Loucy (cell line): Measurements from ENCODE around the gene MEF2A.

Experiments used
- H2AFZ ChIP-seq: fragments of 200-600 bp; sonication (generic); 2 replicates; pipeline ENCODE4 v1.6.0; 2016; ENCODE audit warnings: antibody characterized with exemption, mild to moderate bottlenecking, low read length, moderate library complexity
- H3F3A ChIP-seq: fragments of 200-600 bp; 2 replicates; pipeline ENCODE4 v1.6.0; 2016; ENCODE audit warnings: antibody characterized with exemption, low read depth, mild to moderate bottlenecking
- H3K27me3 ChIP-seq: fragments of 200-600 bp; sonication (generic); 2 replicates; pipeline ENCODE4 v1.6.1; 2014; ENCODE audit warnings: low read length, mild to moderate bottlenecking; ENCODE audit not compliant: insufficient read depth, poor library complexity, severe bottlenecking
- H3K36me3 ChIP-seq: fragments of 200-600 bp; sonication (generic); 2 replicates; pipeline ENCODE4 v1.6.1; 2016; ENCODE audit warnings: low read length; ENCODE audit not compliant: insufficient read depth
- H3K4me1 ChIP-seq: fragments of 200-600 bp; sonication (generic); 2 replicates; pipeline ENCODE4 v1.5.1; 2014; ENCODE audit warnings: low read length, mild to moderate bottlenecking; ENCODE audit not compliant: insufficient read depth, poor library complexity, severe bottlenecking
- H3K4me2 ChIP-seq: fragments of 200-600 bp; sonication (generic); 2 replicates; pipeline ENCODE4 v1.6.0; 2014; ENCODE audit warnings: antibody characterized with exemption, low read length, low read depth, mild to moderate bottlenecking; ENCODE audit not compliant: poor library complexity, severe bottlenecking
- H3K4me3 ChIP-seq: fragments of 200-600 bp; sonication (generic); 2 replicates; pipeline ENCODE4 v1.5.1; 2014; ENCODE audit warnings: low read length, mild to moderate bottlenecking, mixed read lengths; ENCODE audit not compliant: poor library complexity, severe bottlenecking
- H3K79me2 ChIP-seq: fragments of 200-600 bp; sonication (generic); 2 replicates; pipeline ENCODE4 v1.6.1; 2014; ENCODE audit warnings: low read length; ENCODE audit not compliant: insufficient read depth
- H3K9ac ChIP-seq: fragments of 200-600 bp; sonication (generic); 2 replicates; pipeline ENCODE4 v1.6.0; 2014; ENCODE audit warnings: mild to moderate bottlenecking, low read depth, low read length, moderate library complexity; ENCODE audit not compliant: poor library complexity, severe bottlenecking
- H3K9me2 ChIP-seq: fragments of 200-600 bp; sonication (generic); replicated peaks from 2 replicates; pipeline ENCODE4 v1.6.1; 2016; ENCODE audit warnings: low read depth, low read length, mixed read lengths
- H3K9me3 ChIP-seq: fragments of 200-600 bp; sonication (generic); 2 replicates; pipeline ENCODE4 v1.6.1; 2014; ENCODE audit warnings: mild to moderate bottlenecking, antibody characterized with exemption, low read length, low read depth; ENCODE audit not compliant: insufficient read depth
- H4K20me1 ChIP-seq: fragments of 200-600 bp; sonication (generic); 2 replicates; pipeline ENCODE4 v1.6.0; 2014; ENCODE audit warnings: antibody characterized with exemption, low read length, mild to moderate bottlenecking; ENCODE audit not compliant: insufficient read depth, poor library complexity, severe bottlenecking
- EZH2phosphoT487 ChIP-seq: fragments of 200-600 bp; IDR thresholded peaks from 2 replicates; pipeline ENCODE4 v1.6.1; 2018; ENCODE audit warnings: antibody characterized with exemption, mild to moderate bottlenecking, moderate library complexity, borderline replicate concordance
- TF ChIP-seq, protein P1 (sequence below): fragments of 200-600 bp; sonication (generic); conservative IDR thresholded peaks from 2 replicates; pipeline ENCODE4 v1.5.1; 2014; ENCODE audit warnings: mild to moderate bottlenecking, antibody characterized with exemption, low read length

Gene MEF2A

DNA sequence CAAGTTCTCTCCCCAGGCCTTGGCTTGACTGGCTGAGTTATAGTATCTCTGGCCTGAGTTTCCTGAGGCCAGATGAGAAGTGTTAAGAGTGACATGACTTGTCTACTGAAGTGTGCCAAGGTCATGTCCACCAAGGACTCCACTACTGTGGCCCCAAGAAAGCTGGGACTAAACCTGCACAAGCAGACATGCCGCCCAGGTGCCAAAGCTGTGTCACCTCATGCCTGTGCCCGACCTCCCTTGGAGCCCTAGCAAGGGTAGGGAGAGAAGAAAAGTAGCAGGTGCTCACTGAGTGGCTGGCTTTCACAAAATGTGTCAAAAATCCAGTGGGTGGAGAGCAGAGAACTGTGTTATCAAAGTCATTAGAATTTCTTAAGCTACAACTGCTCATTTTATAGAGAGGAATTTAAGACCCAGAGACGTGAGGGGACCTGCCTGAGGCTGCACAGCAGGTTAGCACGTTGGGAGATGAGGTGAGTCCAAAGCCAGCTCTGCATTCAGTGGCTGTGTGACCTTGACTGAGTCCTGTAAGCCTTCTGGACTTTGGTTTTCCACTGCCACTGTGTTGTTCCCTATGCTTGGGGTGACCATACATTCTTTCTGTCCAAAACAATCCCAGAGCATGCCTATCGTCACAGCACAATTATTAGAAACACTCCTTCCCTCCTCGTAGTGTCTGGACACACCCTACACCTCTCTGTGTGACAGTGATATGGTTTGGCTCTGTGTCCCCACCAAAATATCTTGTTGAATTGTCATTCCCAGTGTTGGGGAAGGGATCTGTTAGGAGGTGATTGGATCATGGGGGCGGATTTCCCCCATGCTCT, 172.4 kb downstream of the MEF2A start:
- no peaks in the 10 kb centered on the region for H3K36me3 ChIP-seq
- no peaks in the 10 kb centered on the region for H4K20me1 ChIP-seq
- no peaks in the 10 kb centered on the region for H3K9me2 ChIP-seq
- no peaks in the 10 kb centered on the region for H3K4me1 ChIP-seq
- H3F3A ChIP-seq = no peaks in the 10 kb centered on the region
- H3K4me3 ChIP-seq = no peak overlapping the region
- H2AFZ ChIP-seq = no peak overlapping the region; the same call in 1 of the 2 replicates
- no peaks in the 10 kb centered on the region for H3K79me2 ChIP-seq
- no peaks in the 10 kb centered on the region for H3K27me3 ChIP-seq
- no peaks in the 10 kb centered on the region for H3K9me3 ChIP-seq
- H3K4me2 ChIP-seq = no peak overlapping the region
- no peak for TF ChIP-seq EZH2phosphoT487
- TF ChIP-seq, protein P1, sequence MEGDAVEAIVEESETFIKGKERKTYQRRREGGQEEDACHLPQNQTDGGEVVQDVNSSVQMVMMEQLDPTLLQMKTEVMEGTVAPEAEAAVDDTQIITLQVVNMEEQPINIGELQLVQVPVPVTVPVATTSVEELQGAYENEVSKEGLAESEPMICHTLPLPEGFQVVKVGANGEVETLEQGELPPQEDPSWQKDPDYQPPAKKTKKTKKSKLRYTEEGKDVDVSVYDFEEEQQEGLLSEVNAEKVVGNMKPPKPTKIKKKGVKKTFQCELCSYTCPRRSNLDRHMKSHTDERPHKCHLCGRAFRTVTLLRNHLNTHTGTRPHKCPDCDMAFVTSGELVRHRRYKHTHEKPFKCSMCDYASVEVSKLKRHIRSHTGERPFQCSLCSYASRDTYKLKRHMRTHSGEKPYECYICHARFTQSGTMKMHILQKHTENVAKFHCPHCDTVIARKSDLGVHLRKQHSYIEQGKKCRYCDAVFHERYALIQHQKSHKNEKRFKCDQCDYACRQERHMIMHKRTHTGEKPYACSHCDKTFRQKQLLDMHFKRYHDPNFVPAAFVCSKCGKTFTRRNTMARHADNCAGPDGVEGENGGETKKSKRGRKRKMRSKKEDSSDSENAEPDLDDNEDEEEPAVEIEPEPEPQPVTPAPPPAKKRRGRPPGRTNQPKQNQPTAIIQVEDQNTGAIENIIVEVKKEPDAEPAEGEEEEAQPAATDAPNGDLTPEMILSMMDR = no peak
- no peak overlapping the region for H3K9ac ChIP-seq

DNA sequence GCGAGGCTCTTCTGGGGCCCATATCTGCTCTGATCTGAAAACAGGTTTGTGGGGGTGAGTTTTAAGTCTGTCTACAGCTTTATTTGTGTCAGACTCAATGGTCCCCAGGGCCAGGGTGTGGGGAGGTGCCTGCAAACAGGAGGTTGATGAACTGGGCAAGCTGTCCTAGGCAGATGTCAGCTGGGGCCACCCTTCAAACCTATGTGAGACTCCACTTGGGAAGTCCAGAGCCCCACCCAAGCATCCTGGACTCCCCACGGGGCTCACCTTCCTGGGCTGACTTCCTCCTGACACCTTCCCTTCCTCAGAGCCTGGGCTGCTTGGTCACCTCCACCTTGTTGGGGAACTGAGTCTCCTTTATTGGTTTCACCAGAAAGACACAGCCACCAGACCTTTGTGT, 176.1 kb downstream of the MEF2A start:
- no peak overlapping the region for H3K4me3 ChIP-seq

DNA sequence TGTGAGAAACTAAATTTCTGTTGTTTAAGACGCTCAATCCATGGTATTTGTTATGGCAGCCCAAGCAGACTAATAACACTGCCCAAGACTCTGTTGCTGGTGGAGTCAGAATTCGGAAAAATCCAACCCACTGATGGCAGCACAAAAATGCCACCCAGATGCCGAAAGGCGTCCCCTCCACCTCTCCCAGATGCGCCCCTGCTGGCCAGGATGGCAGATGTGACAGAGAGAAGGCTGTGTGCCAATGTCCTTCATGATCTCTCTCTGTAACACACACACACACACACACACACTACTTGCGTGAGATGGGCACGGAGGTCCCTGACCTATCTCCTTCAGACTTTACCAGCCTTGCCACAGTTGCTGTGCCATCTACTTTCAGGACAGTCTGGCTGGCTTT, 178.4 kb downstream of the MEF2A start:
- Histone ChIP-seq H2AFZ (no peak overlapping the region), H3K9ac (no peak overlapping the region), H3K4me1 (no peaks in the 10 kb centered on the region), H3K9me3 (no peaks in the 10 kb centered on the region), H3K9me2 (no peaks in the 10 kb centered on the region), H3K36me3 (no peaks in the 10 kb centered on the region), H3K4me3 (no peak overlapping the region), H4K20me1 (no peaks in the 10 kb centered on the region), H3K4me2 (no peak overlapping the region), H3K27me3 (no peaks in the 10 kb centered on the region), H3F3A (no peaks in the 10 kb centered on the region), H3K79me2 (no peaks in the 10 kb centered on the region)
- TF ChIP-seq, protein P1 = no peak; the same call in 1 of the 2 replicates
- TF ChIP-seq EZH2phosphoT487 = no peak

More for the DNA sequence above, 176.1 kb downstream of the MEF2A start:
- Histone ChIP-seq H3K4me2 (no peak overlapping the region), H4K20me1 (no peaks in the 10 kb centered on the region), H3K9me3 (no peaks in the 10 kb centered on the region), H3F3A (no peaks in the 10 kb centered on the region), H3K27me3 (no peaks in the 10 kb centered on the region), H3K4me1 (no peaks in the 10 kb centered on the region), H2AFZ (peak overlapping the region; percentile 41; the same call in 1 of the 2 replicates), H3K36me3 (no peaks in the 10 kb centered on the region), H3K9me2 (no peaks in the 10 kb centered on the region), H3K79me2 (no peaks in the 10 kb centered on the region), H3K9ac (no peak overlapping the region)
- no peak for TF ChIP-seq EZH2phosphoT487
- TF ChIP-seq, protein P1 = no peak
